ENCODE measurements around the gene GP9.

DNA sequence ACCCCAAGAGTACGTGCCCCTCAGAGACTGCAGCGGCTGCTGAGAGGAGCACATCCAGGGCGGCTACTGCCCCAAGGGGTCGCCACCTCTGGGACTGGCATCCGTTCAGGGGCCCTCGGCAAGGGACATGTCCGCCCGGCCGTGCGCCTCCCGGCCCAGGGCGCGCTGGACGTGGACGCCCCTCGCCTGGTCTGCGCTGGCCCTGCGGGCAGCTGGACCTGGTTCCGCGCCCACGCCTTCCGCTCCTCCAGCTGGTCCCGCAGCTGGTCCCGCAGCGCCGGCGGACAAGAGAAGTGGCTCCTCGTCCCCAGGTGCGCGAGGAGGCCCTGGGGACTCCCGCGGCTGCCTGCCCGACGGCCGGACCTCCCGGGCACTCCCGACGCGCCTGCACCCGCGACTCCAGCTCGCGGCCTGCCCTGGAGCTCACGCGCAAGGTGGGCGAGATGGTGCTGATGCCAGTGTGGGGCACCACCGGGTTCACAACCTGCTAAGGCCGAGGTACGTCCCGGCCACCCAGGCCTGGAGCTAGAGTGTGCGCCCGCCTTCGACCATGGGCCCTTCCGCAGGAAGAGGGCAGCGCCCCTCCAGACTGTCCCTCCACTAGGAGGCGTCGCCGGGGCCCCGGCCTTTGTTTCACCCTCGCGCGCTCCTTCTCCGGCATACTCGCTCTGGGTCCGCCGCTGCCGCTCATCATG is 14.4 kb upstream of the GP9 start:
- TF ChIP-seq, protein P1, sequence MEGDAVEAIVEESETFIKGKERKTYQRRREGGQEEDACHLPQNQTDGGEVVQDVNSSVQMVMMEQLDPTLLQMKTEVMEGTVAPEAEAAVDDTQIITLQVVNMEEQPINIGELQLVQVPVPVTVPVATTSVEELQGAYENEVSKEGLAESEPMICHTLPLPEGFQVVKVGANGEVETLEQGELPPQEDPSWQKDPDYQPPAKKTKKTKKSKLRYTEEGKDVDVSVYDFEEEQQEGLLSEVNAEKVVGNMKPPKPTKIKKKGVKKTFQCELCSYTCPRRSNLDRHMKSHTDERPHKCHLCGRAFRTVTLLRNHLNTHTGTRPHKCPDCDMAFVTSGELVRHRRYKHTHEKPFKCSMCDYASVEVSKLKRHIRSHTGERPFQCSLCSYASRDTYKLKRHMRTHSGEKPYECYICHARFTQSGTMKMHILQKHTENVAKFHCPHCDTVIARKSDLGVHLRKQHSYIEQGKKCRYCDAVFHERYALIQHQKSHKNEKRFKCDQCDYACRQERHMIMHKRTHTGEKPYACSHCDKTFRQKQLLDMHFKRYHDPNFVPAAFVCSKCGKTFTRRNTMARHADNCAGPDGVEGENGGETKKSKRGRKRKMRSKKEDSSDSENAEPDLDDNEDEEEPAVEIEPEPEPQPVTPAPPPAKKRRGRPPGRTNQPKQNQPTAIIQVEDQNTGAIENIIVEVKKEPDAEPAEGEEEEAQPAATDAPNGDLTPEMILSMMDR (IDR thresholded peaks at IDR 0.05; ENCODE audit: low read depth, low read length, missing input control), result no peak
- TF ChIP-seq YY1 (IDR thresholded peaks at IDR 0.05) (no peak), RAD21 (IDR thresholded peaks at IDR 0.05) (no peak), TAF1 (conservative IDR thresholded peaks at IDR 0.05) (no peak), FOXA1 (IDR thresholded peaks at IDR 0.05) (no peak), GABPA (IDR thresholded peaks at IDR 0.05 in 1 of 2, conservative IDR thresholded peaks at IDR 0.05 in 1 of 2) (no peak), RXRA (IDR thresholded peaks at IDR 0.05) (no peak), SP1 (IDR thresholded peaks at IDR 0.05) (no peak)
- TF ChIP-seq, protein P2, sequence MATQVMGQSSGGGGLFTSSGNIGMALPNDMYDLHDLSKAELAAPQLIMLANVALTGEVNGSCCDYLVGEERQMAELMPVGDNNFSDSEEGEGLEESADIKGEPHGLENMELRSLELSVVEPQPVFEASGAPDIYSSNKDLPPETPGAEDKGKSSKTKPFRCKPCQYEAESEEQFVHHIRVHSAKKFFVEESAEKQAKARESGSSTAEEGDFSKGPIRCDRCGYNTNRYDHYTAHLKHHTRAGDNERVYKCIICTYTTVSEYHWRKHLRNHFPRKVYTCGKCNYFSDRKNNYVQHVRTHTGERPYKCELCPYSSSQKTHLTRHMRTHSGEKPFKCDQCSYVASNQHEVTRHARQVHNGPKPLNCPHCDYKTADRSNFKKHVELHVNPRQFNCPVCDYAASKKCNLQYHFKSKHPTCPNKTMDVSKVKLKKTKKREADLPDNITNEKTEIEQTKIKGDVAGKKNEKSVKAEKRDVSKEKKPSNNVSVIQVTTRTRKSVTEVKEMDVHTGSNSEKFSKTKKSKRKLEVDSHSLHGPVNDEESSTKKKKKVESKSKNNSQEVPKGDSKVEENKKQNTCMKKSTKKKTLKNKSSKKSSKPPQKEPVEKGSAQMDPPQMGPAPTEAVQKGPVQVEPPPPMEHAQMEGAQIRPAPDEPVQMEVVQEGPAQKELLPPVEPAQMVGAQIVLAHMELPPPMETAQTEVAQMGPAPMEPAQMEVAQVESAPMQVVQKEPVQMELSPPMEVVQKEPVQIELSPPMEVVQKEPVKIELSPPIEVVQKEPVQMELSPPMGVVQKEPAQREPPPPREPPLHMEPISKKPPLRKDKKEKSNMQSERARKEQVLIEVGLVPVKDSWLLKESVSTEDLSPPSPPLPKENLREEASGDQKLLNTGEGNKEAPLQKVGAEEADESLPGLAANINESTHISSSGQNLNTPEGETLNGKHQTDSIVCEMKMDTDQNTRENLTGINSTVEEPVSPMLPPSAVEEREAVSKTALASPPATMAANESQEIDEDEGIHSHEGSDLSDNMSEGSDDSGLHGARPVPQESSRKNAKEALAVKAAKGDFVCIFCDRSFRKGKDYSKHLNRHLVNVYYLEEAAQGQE (IDR thresholded peaks at IDR 0.05), result no peak
- TF ChIP-seq, protein P3, sequence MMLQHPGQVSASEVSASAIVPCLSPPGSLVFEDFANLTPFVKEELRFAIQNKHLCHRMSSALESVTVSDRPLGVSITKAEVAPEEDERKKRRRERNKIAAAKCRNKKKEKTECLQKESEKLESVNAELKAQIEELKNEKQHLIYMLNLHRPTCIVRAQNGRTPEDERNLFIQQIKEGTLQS (IDR thresholded peaks at IDR 0.05), result no peak
- TF ChIP-seq, protein P4, sequence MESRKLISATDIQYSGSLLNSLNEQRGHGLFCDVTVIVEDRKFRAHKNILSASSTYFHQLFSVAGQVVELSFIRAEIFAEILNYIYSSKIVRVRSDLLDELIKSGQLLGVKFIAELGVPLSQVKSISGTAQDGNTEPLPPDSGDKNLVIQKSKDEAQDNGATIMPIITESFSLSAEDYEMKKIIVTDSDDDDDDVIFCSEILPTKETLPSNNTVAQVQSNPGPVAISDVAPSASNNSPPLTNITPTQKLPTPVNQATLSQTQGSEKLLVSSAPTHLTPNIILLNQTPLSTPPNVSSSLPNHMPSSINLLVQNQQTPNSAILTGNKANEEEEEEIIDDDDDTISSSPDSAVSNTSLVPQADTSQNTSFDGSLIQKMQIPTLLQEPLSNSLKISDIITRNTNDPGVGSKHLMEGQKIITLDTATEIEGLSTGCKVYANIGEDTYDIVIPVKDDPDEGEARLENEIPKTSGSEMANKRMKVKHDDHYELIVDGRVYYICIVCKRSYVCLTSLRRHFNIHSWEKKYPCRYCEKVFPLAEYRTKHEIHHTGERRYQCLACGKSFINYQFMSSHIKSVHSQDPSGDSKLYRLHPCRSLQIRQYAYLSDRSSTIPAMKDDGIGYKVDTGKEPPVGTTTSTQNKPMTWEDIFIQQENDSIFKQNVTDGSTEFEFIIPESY (IDR thresholded peaks at IDR 0.05), result no peak
- TF ChIP-seq, protein P5, sequence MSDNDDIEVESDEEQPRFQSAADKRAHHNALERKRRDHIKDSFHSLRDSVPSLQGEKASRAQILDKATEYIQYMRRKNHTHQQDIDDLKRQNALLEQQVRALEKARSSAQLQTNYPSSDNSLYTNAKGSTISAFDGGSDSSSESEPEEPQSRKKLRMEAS (IDR thresholded peaks at IDR 0.05), result no peak

Measured in liver (tissue), 3 donors.